SKM-1 treated with dmso at 0.1 percent for 144 hours (cell line): ENCODE results near the gene SLC25A25.
A peak's percentile ranks its signal among the peaks of the same experiment; 100 is the strongest.
"Not testable (repeated sequence)": the region's sequence is repeated elsewhere in the genome, so short reads cannot be mapped to it uniquely, and the experiment has no call there.

Experiments used
- DNase-seq: peaks from one replicate; lab custom pipeline; 2025; ENCODE audit not compliant: unreplicated experiment; lab: John Stamatoyannopoulos, UW

The SLC25A25 gene

DNA sequence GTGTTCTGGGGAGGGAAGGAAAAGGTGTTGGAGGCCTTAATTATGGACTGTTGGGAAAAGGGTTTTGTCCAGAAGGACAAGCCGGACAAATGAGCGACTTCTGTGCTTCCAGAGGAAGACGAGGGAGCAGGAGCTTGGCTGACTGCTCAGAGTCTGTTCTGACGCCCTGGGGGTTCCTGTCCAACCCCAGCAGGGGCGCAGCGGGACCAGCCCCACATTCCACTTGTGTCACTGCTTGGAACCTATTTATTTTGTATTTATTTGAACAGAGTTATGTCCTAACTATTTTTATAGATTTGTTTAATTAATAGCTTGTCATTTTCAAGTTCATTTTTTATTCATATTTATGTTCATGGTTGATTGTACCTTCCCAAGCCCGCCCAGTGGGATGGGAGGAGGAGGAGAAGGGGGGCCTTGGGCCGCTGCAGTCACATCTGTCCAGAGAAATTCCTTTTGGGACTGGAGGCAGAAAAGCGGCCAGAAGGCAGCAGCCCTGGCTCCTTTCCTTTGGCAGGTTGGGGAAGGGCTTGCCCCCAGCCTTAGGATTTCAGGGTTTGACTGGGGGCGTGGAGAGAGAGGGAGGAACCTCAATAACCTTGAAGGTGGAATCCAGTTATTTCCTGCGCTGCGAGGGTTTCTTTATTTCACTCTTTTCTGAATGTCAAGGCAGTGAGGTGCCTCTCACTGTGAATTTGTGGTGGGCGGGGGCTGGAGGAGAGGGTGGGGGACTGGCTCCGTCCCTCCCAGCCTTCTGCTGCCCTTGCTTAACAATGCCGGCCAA is 40.4 kb downstream of the SLC25A25 start:
- no peak for DNase-seq

DNA sequence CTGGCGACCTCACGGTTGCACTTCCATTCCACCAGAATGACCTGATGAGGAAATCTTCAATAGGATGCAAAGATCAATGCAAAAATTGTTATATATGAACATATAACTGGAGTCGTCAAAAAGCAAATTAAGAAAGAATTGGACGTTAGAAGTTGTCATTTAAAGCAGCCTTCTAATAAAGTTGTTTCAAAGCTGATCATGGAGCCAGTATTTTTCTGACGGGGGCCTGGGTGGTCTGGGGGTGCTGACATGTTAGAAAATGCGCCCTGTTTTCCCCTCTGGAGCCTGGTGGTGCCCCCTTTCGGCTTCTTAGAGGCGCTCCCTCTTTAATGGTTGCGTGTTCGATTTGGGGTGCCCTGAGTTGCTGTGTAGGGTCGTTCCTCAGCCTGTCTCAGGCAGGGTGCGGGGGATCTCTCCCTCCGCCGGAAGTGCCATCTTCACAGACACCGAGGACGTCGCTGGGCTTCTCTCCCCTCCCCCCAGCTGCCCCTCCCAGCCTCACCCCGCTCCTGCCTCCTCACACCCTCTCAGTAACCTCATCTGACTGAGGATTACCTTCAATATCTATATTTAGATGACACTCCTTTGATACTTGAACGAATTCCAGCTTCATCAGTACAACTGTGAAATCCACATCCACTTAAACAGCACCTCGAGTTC is 41.1 kb downstream of the SLC25A25 start:
- DNase-seq, result no peak

- not testable (repeated sequence) for DNase-seq
Measured at GRCh38 chr9:128111726-128112125, 43.7 kb downstream of the SLC25A25 start.

GRCh38 chr9:128113526-128114325 is 45.7 kb downstream of the SLC25A25 start:
- DNase-seq, result no peak

GRCh38 chr9:128114326-128115186 is 46.5 kb downstream of the SLC25A25 start:
- DNase-seq, result no peak

GRCh38 chr9:128115187-128116103 is 47.4 kb downstream of the SLC25A25 start:
- no peak for DNase-seq

DNA sequence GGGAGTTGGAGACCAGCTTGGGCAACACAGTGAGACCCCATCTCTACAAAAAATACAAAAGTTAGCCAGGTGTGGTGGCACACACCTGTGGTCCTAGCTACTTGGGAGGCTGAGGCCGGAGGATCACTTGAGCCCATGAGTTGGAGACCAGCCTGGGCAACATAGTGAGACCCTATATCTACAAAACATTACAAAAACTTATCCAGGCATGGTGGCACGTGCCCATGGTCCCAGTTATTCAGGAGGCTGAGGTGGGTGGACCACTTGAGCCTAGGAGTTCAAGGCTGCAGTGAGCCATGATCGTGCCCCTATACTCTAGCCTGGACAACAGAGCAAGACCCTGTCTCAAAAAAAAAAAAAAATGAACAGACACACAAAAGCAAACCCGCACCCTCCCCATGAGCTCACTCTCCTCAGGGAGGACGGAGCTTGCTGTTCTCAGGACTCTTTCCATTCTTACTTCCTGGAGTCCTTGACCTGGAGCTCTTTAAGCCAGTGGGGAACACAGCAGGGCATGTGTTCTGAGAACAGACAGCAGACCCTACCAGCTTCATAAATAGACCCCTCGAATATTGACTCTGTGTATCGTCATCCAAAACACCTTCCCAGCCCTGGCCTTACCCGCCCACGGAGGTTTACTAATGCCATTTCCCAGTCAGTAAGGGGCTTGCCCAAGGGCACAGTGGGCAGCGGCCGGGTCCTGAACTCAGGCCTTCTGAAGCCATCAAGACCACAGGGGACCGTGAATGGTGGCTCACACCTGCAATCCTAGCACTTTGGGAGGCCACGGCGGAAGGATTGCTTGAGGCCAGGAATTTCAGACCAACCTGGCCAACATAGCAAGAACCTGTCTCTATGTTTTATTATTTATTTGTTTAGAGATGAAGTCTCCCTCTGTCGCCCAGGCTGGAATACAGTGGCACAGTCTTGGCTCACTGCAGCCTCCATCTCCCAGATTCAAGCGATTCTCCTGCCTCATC is 48.4 kb downstream of the SLC25A25 start:
- DNase-seq, result no peak

DNA sequence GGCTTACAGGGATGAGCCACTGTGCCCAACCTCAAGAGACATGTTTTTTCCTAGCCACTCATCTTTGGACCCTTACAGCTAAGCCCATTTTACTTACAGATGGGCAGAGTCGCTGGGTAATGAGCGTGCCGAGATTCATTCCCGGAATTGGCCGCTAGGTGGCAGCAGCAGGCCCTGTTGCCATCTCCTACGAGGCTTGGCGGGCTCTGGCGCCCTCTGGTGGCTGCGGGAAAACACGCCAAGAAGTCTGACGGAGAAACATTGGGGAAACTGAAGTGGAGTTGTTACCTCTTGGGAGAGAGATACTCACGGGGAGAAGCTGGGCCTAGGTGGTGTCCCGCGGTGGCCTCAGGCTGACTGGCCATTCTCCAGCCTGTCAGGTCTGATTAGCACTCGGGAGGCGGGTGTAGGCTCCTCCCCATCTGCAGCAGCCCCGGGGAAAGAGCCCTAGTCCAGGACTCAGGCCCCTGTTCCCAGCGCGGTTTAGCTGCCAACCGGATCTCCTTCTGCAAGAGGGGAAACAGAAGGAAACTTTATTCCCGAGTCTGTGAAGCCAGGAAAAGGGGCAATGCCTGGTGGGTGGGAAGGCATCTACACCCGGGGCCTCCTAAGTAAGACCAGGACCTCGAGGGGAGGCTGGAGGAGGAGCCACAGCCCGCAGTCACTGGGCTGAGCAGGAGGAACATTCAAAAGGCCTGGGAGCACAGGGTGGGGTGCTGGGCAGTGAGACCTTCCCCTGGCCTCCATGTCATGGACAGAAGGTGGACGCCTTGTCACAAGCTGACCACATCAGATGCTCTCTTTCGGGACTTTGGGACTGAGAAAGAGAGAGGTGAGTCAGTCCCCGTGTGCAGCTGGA is 49.8 kb downstream of the SLC25A25 start:
- DNase-seq, result peak; percentile 82

- no peak for DNase-seq
Measured at GRCh38 chr9:128118472-128118857, 50.4 kb downstream of the SLC25A25 start.

GRCh38 chr9:128118971-128119665 is 51.1 kb downstream of the SLC25A25 start:
- DNase-seq, result no peak

- DNase-seq, result no peak
Measured at GRCh38 chr9:128120061-128120740, 52.2 kb downstream of the SLC25A25 start.

GRCh38 chr9:128120741-128121465 is 52.9 kb downstream of the SLC25A25 start:
- DNase-seq, result no peak

- no peak for DNase-seq
Measured at GRCh38 chr9:128121466-128121810, 53.4 kb downstream of the SLC25A25 start.

- DNase-seq, result no peak
Measured at GRCh38 chr9:128121924-128122808, 54.1 kb downstream of the SLC25A25 start.

DNA sequence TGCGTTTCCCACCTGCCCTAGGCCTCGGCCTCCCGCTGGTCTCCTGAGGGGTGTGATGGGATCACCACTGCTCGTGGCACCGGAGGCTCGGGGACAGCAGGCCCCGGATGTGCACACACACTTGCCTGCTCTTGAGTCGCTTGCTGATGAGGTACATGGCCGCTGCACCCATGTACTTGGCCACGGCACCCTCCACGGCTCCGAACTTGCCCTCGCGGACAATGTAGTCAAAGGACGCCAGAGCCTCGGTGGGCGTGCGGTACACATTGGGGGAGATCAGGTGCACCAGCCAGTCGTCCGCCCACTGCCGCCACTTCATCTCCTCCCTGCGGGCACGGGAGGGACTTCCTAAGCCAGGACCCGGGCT is 54.8 kb downstream of the SLC25A25 start:
- DNase-seq, result no peak
